NCI-H748 treated with DMSO at 0.1 percent for 48 hours (cell line): Measurements from ENCODE around the gene GALNTL6.

Experiments used
- DNase-seq: peaks from one replicate; lab custom pipeline; 2025; lab: John Stamatoyannopoulos, UW

Gene GALNTL6

GRCh38 chr4:172124656-172125308 lies 311.6 kb downstream of the GALNTL6 start:
- no peak for DNase-seq

GRCh38 chr4:172125443-172125842 lies 312.2 kb downstream of the GALNTL6 start:
- no peak for DNase-seq

- DNase-seq, result no peak
Measured at GRCh38 chr4:172127168-172127567, 314.0 kb downstream of the GALNTL6 start.

GRCh38 chr4:172129593-172129992 lies 316.4 kb downstream of the GALNTL6 start:
- no peak for DNase-seq

- DNase-seq, result no peak
Measured at GRCh38 chr4:172134521-172134920, 321.3 kb downstream of the GALNTL6 start.

GRCh38 chr4:172141025-172141424 lies 327.8 kb downstream of the GALNTL6 start:
- peak; percentile 27 for DNase-seq

- no peak for DNase-seq
Measured at GRCh38 chr4:172142281-172142741, 329.1 kb downstream of the GALNTL6 start.

- DNase-seq, result no peak
Measured at GRCh38 chr4:172143605-172144314, 330.6 kb downstream of the GALNTL6 start.

GRCh38 chr4:172147687-172148086 lies 334.5 kb downstream of the GALNTL6 start:
- DNase-seq, result peak; percentile 33

- DNase-seq, result no peak
Measured at GRCh38 chr4:172149329-172149728, 336.1 kb downstream of the GALNTL6 start.

- no peak for DNase-seq
Measured at GRCh38 chr4:172152284-172152683, 339.1 kb downstream of the GALNTL6 start.

GRCh38 chr4:172153719-172154118 lies 340.5 kb downstream of the GALNTL6 start:
- peak; percentile 21 for DNase-seq

- no peak for DNase-seq
Measured at GRCh38 chr4:172155838-172156345, 342.7 kb downstream of the GALNTL6 start.

- DNase-seq, result no peak
Measured at GRCh38 chr4:172157946-172158345, 344.7 kb downstream of the GALNTL6 start.

GRCh38 chr4:172163215-172163614 lies 350.0 kb downstream of the GALNTL6 start:
- no peak for DNase-seq

GRCh38 chr4:172168888-172169287 lies 355.7 kb downstream of the GALNTL6 start:
- no peak for DNase-seq

- DNase-seq, result no peak
Measured at GRCh38 chr4:172169871-172170270, 356.7 kb downstream of the GALNTL6 start.

- no peak for DNase-seq
Measured at GRCh38 chr4:172173206-172173605, 360.0 kb downstream of the GALNTL6 start.

- no peak for DNase-seq
Measured at GRCh38 chr4:172177382-172177781, 364.2 kb downstream of the GALNTL6 start.

- peak; percentile 73 for DNase-seq
Measured at GRCh38 chr4:172188248-172188988, 375.2 kb downstream of the GALNTL6 start.

- DNase-seq, result peak; percentile 43
Measured at GRCh38 chr4:172202480-172203076, 389.4 kb downstream of the GALNTL6 start.

- DNase-seq, result no peak
Measured at GRCh38 chr4:172207258-172207657, 394.1 kb downstream of the GALNTL6 start.
